H1 (cell line): Measurements from ENCODE around the gene PRXL2A. TPM values are rescaled to one million over a fixed set of nuclear protein-coding genes. Genes with fewer than 3 reads are reported as not detected.

Source experiments
- CTCF ChIA-PET: fragments of 300-600 bp; sonication (Branson Sonifier 250); formaldehyde crosslinking; loops from one replicate; lab custom pipeline; 2021; ENCODE audit not compliant: partially characterized antibody; lab: Charles Lee
- POLR2A ChIA-PET: fragments of 300-600 bp; sonication (Branson Sonifier 250); formaldehyde crosslinking; loops from one replicate; lab custom pipeline; 2021; ENCODE audit warnings: inconsistent platforms; ENCODE audit not compliant: partially characterized antibody; lab: Charles Lee
- DNase-seq, 2 experiments: peaks; one replicate each; pipeline versions ENCODE4 v3.0.0 to v3.0.0-alpha.2; 2010 to 2022; ENCODE audit warnings: low spot score in 2 of 2, low read depth in 1 of 2, mixed read lengths in 1 of 2
- FAIRE-seq: peaks from 2 replicates; lab custom pipeline; 2011; peaks lifted over from hg19 to GRCh38; lab: Jason Lieb, UNC
- H2AFZ ChIP-seq: 2 replicates; pipeline ENCODE4 v1.8.1; 2012; ENCODE audit warnings: low read length, inconsistent platforms
- H2AK5ac ChIP-seq: 2 replicates; pipeline ENCODE4 v1.6.1; 2013; ENCODE audit warnings: low read depth, low read length
- H2BK120ac ChIP-seq: replicated peaks from 2 replicates; pipeline ENCODE3; 2013; ENCODE audit warnings: low read depth, low read length, inconsistent platforms
- H2BK12ac ChIP-seq: 2 replicates; pipeline ENCODE4 v1.6.1; 2013; ENCODE audit warnings: low read depth, low read length
- H2BK15ac ChIP-seq: 2 replicates; pipeline ENCODE4 v1.6.1; 2013; ENCODE audit warnings: low read length
- H2BK20ac ChIP-seq: 2 replicates; pipeline ENCODE4 v1.6.1; 2013; ENCODE audit warnings: low read length
- H2BK5ac ChIP-seq: 2 replicates; pipeline ENCODE4 v1.6.1; 2013; ENCODE audit warnings: low read depth, low read length
- H3K14ac ChIP-seq: 2 replicates; pipeline ENCODE4 v1.6.1; 2013; ENCODE audit warnings: inconsistent platforms; ENCODE audit not compliant: insufficient read length
- H3K18ac ChIP-seq: 2 replicates; pipeline ENCODE4 v1.6.1; 2013; ENCODE audit warnings: low read length; ENCODE audit errors: extremely low read depth
- H3K23ac ChIP-seq: 2 replicates; pipeline ENCODE4 v1.6.1; 2013; ENCODE audit warnings: inconsistent platforms; ENCODE audit not compliant: insufficient read length
- H3K23me2 ChIP-seq: 2 replicates; pipeline ENCODE4 v1.6.1; 2013; ENCODE audit warnings: low read depth, low read length
- H3K27ac ChIP-seq: 2 replicates; pipeline ENCODE4 v1.6.1; 2011; ENCODE audit warnings: low read depth, low read length, inconsistent platforms
- H3K27me3 ChIP-seq, 4 experiments: replicated peaks in 1 of 4; 1 replicate in 1 of 4; 2 replicates in 3 of 4; pipeline versions ENCODE4 v1.6.1 to v1.8.1; 2011 to 2013; ENCODE audit warnings: low read length in 3 of 4, mild to moderate bottlenecking in 3 of 4, inconsistent platforms in 2 of 4, mixed read lengths in 2 of 4, moderate library complexity in 1 of 4; ENCODE audit not compliant: control insufficient read depth in 3 of 4, insufficient read depth in 3 of 4; ENCODE audit errors: extremely low read depth in 1 of 4
- H3K36me3 ChIP-seq, 4 experiments: 2 replicates each; pipeline versions ENCODE4 v1.6.1 to v1.8.1; 2011 to 2013; ENCODE audit warnings: mild to moderate bottlenecking in 4 of 4, low read length in 3 of 4, moderate library complexity in 2 of 4, control low read depth in 1 of 4, inconsistent platforms in 1 of 4; ENCODE audit not compliant: insufficient read depth in 4 of 4, control insufficient read depth in 2 of 4
- H3K4ac ChIP-seq: replicated peaks from 2 replicates; pipeline ENCODE3; 2013; ENCODE audit warnings: low read length, low read depth, mixed read lengths, inconsistent platforms; ENCODE audit not compliant: insufficient read length
- H3K4me1 ChIP-seq, 4 experiments: replicated peaks in 1 of 4; 1 replicate in 1 of 4; 2 replicates in 3 of 4; pipeline versions ENCODE4 v1.6.1 to v1.8.1; 2011 to 2013; ENCODE audit warnings: low read length in 3 of 4, inconsistent platforms in 2 of 4, mixed read lengths in 1 of 4; ENCODE audit not compliant: insufficient read depth in 4 of 4, control insufficient read depth in 3 of 4
- H3K4me2 ChIP-seq, 2 experiments: 2 replicates each; pipeline versions ENCODE4 v1.6.1 to v1.8.1; 2011 to 2013; ENCODE audit warnings: low read depth in 2 of 2, low read length in 2 of 2, control low read depth in 1 of 2, inconsistent platforms in 1 of 2, mild to moderate bottlenecking in 1 of 2; ENCODE audit not compliant: insufficient read depth in 1 of 2
- H3K4me3 ChIP-seq, 4 experiments: fragments of 200-600, 300-600 bp in 1 of 4; sonication (generic), shearing (Covaris generic), sonication (Bioruptor Twin) in 1 of 4; 2 replicates each; pipeline versions ENCODE4 v1.5.1 to v1.8.1; 2011 to 2016; ENCODE audit warnings: low read length in 4 of 4, low read depth in 3 of 4, control low read depth in 2 of 4, inconsistent platforms in 2 of 4, mild to moderate bottlenecking in 2 of 4, mixed read lengths in 1 of 4, moderate library complexity in 1 of 4; ENCODE audit not compliant: insufficient read depth in 2 of 4; ENCODE audit errors: extremely low read depth in 1 of 4
- H3K56ac ChIP-seq: replicated peaks from 2 replicates; pipeline ENCODE3; 2013; ENCODE audit warnings: low read depth, mild to moderate bottlenecking, mixed read lengths, low read length, inconsistent platforms; ENCODE audit not compliant: insufficient read length
- H3K79me1 ChIP-seq: 2 replicates; pipeline ENCODE4 v1.6.1; 2013; ENCODE audit warnings: low read depth, low read length, control low read depth
- H3K79me2 ChIP-seq, 2 experiments: 2 replicates each; pipeline versions ENCODE4 v1.6.1 to v1.8.1; 2012 to 2013; ENCODE audit warnings: low read length in 2 of 2, mild to moderate bottlenecking in 2 of 2, inconsistent platforms in 1 of 2; ENCODE audit not compliant: insufficient read depth in 2 of 2, control insufficient read depth in 1 of 2
- H3K9ac ChIP-seq, 4 experiments: replicated peaks in 1 of 4; 1 replicate in 1 of 4; 2 replicates in 3 of 4; pipeline versions ENCODE4 v1.6.1 to v1.8.1; 2011 to 2013; ENCODE audit warnings: low read depth in 3 of 4, low read length in 3 of 4, control low read depth in 2 of 4, mild to moderate bottlenecking in 2 of 4, moderate library complexity in 2 of 4, inconsistent platforms in 1 of 4; ENCODE audit errors: extremely low read depth in 1 of 4
- H3K9me3 ChIP-seq, 2 experiments: 2 replicates each; pipeline versions ENCODE4 v1.6.1 to v1.8.1; 2012 to 2013; ENCODE audit warnings: mild to moderate bottlenecking in 2 of 2, moderate library complexity in 2 of 2, control low read depth in 1 of 2, inconsistent platforms in 1 of 2, low read depth in 1 of 2, low read length in 1 of 2, mixed read lengths in 1 of 2; ENCODE audit not compliant: insufficient read depth in 2 of 2
- H4K20me1 ChIP-seq, 2 experiments: replicated peaks in 1 of 2; 2 replicates each; pipeline versions ENCODE3 to v1.8.1; 2011 to 2013; ENCODE audit warnings: inconsistent platforms in 2 of 2, low read length in 2 of 2, mild to moderate bottlenecking in 1 of 2; ENCODE audit not compliant: insufficient read depth in 2 of 2, control insufficient read depth in 1 of 2
- H4K5ac ChIP-seq: 2 replicates; pipeline ENCODE4 v1.6.1; 2013; ENCODE audit warnings: low read length, low read depth, mixed read lengths, inconsistent platforms; ENCODE audit not compliant: insufficient read length
- H4K8ac ChIP-seq: 2 replicates; pipeline ENCODE4 v1.8.0; 2013; ENCODE audit warnings: mild to moderate bottlenecking, moderate library complexity, low read length, inconsistent platforms; ENCODE audit not compliant: insufficient read depth; ENCODE audit errors: extremely low read depth
- H4K91ac ChIP-seq: replicated peaks from 2 replicates; pipeline ENCODE3; 2013; ENCODE audit warnings: low read length, mixed read lengths, inconsistent platforms; ENCODE audit not compliant: insufficient read length
- CREB1 ChIP-seq: IDR thresholded peaks from 2 replicates; pipeline ENCODE4 v1.6.1; 2012; ENCODE audit warnings: inconsistent platforms
- CTBP2 ChIP-seq: IDR thresholded peaks from 2 replicates; pipeline ENCODE4 v1.7.0; 2011; ENCODE audit warnings: borderline replicate concordance, mild to moderate bottlenecking, moderate library complexity, mixed read lengths, low read length; ENCODE audit not compliant: insufficient read depth, insufficient read length
- CTCF ChIP-seq, 3 experiments: IDR thresholded peaks; 1 replicate in 2 of 3; 2 replicates in 1 of 3; pipeline versions ENCODE4 v1.5.1 to v1.6.1; 2011; ENCODE audit warnings: low read length in 3 of 3, mild to moderate bottlenecking in 3 of 3, inconsistent platforms in 2 of 3, low read depth in 1 of 3, moderate library complexity in 1 of 3; ENCODE audit not compliant: insufficient read depth in 1 of 3; ENCODE audit errors: control extremely low read depth in 1 of 3
- JUN ChIP-seq: IDR thresholded peaks from 2 replicates; pipeline ENCODE4 v1.6.1; 2011; ENCODE audit warnings: low read depth, mild to moderate bottlenecking, improper control_type of control experiment, low read length
- RAD21 ChIP-seq, 2 experiments: IDR thresholded peaks in 1 of 2; conservative IDR thresholded peaks in 1 of 2; 2 replicates each; pipeline ENCODE4 v1.6.1; 2011; ENCODE audit warnings: low read depth in 2 of 2, low read length in 2 of 2, improper control_type of control experiment in 1 of 2, inconsistent platforms in 1 of 2, mild to moderate bottlenecking in 1 of 2, moderate library complexity in 1 of 2
- TEAD4 ChIP-seq: IDR thresholded peaks from 2 replicates; pipeline ENCODE4 v1.6.1; 2012; ENCODE audit warnings: low read depth, low read length, inconsistent platforms, mixed read lengths
- USF2 ChIP-seq: IDR thresholded peaks from 2 replicates; pipeline ENCODE4 v1.6.1; 2011; ENCODE audit warnings: low read length, improper control_type of control experiment
- YY1 ChIP-seq: IDR thresholded peaks from 2 replicates; pipeline ENCODE4 v1.6.1; 2011; ENCODE audit warnings: low read depth, mild to moderate bottlenecking, low read length
- WGBS, 2 experiments: shearing (Covaris generic) in 1 of 2; methylation state at CpG; one replicate each; pipeline versions ENCODE4 v1.1.6 to v1.1.7; 2013 to 2015; ENCODE audit warnings: low lambda C conversion rate in 2 of 2, mixed read lengths in 2 of 2, inconsistent platforms in 1 of 2, low coverage in 1 of 2, missing lambda C conversion rate in 1 of 2; ENCODE audit not compliant: insufficient replicate concordance in 2 of 2, insufficient coverage in 1 of 2, insufficient read length in 1 of 2; ENCODE audit errors: extremely low coverage in 1 of 2, missing lambda C conversion rate in 1 of 2; 5-methylcytosine and 5-hydroxymethylcytosine counted together
- polyA plus RNA-seq, 7 experiments: library from polyadenylated mRNA; depleted of rRNA in 3 of 7; stranded (reverse) in 5 of 7; unstranded in 2 of 7; fragments of >200 nt in 5 of 7; fragments of 200-250 nt in 2 of 7; gene quantifications; 1 replicate in 5 of 7; 2 replicates in 1 of 7; 4 replicates in 1 of 7; pipeline versions ENCODE4 v1.2.1 to v1.2.3, GENCODE V29; 2011 to 2013; ENCODE audit warnings: missing spikeins in 2 of 7, mixed read lengths in 2 of 7
- total RNA-seq: library from RNA; stranded (reverse); fragmentation: NEBNext Ultra II Directional; extraction: Animal tissue kit (Norgen Biotek cat#: 25700); gene quantifications from 2 replicates; pipeline ENCODE4 v1.2.1, GENCODE V29; 2021

The PRXL2A gene
- total and polyA plus RNA-seq, 2 of the 8 experiments (the other 6 are each of a cell fraction or from before 2014, with no cell fraction given): 13.4 to 58.3 TPM

GRCh38 chr10:80444646-80445319 lies 36.4 kb downstream of the PRXL2A start:
- FAIRE-seq: peak; percentile 39
- no peak overlapping the region for H2BK120ac ChIP-seq
- no peak overlapping the region for H2AK5ac ChIP-seq
- no peak overlapping the region for H4K8ac ChIP-seq
- ChIA-PET CTCF (interaction anchor here (0.6 to 38.4 kb wide), 54 partner anchors 8 to 1377 kb away, joined by 3 to 1263 read pairs (median 4); partner anchors contain the start of genes DYDC1, DYDC2, PRXL2A and SH2D4B), POLR2A (interaction anchor here (1.0 to 1.5 kb wide), 2 partner anchors 24 to 61 kb away, joined by 3 read pairs; no protein-coding TSS in a partner anchor)
- H3K27ac ChIP-seq: no peak overlapping the region
- no peak overlapping the region for H4K91ac ChIP-seq
- no peaks in the 10 kb centered on the region for H3K23me2 ChIP-seq
- no peak overlapping the region for H3K18ac ChIP-seq
- no peak overlapping the region for H3K14ac ChIP-seq
- H2BK5ac ChIP-seq: peak overlapping the region; percentile 35; the same call in 1 of the 2 replicates
- no peak overlapping the region for H2BK20ac ChIP-seq
- no peak overlapping the region for H3K4ac ChIP-seq
- H2AFZ ChIP-seq: no peak overlapping the region
- H3K36me3 ChIP-seq: no peaks in the 10 kb centered on the region
- no peak overlapping the region for H3K4me3 ChIP-seq
- no peaks in the 10 kb centered on the region for H3K79me1 ChIP-seq
- peak in 1 of 2 experiments; percentile 58 for DNase-seq
- no peak overlapping the region for H3K9ac ChIP-seq
- H3K56ac ChIP-seq: no peak overlapping the region
- no peaks in the 10 kb centered on the region for H4K20me1 ChIP-seq
- peak overlapping the region; percentile 53; the same call in 1 of the 2 replicates for H2BK15ac ChIP-seq
- H3K9me3 ChIP-seq: no peaks in the 10 kb centered on the region
- WGBS, 2 experiments: 28% methylated on average over 11 of the region's 11 CpGs; no CpG with 5 or more reads in 1 of the 2 experiments
- no peak overlapping the region for H4K5ac ChIP-seq
- H3K4me2 ChIP-seq: no peak overlapping the region
- H3K23ac ChIP-seq: no peak overlapping the region
- no peaks in the 10 kb centered on the region for H3K27me3 ChIP-seq
- no peak overlapping the region for H2BK12ac ChIP-seq
- peaks cover 0 to 3% (median 0%) of the 10 kb centered on the region in 4 experiments; a peak in 1 of 7 replicates for H3K4me1 ChIP-seq
- no peaks in the 10 kb centered on the region for H3K79me2 ChIP-seq
- TF ChIP-seq RAD21 (IDR thresholded peaks at IDR 0.05 in 1 of 2, conservative IDR thresholded peaks at IDR 0.05 in 1 of 2; ENCODE audit: low read depth in 2 of 2, low read length in 2 of 2) (peak; percentile 98), YY1 (peak; percentile 21; the same call in 1 of the 2 replicates), CTBP2 (no peak), JUN (no peak), TEAD4 (no peak), CREB1 (peak; percentile 38; the same call in 1 of the 2 replicates), CTCF (IDR thresholded peaks at IDR 0.05; ENCODE audit: control extremely low read depth in 1 of 3, insufficient read depth in 1 of 3, low read depth in 1 of 3, low read length in 3 of 3) (peak; percentile 78 to 95 (median 87)), USF2 (no peak)
